NB4 (cell line): ENCODE data around the gene LMO1.

Experiments used
- MYC ChIP-seq: IDR thresholded peaks from 2 replicates; pipeline ENCODE4 v1.6.1; 2011; ENCODE audit warnings: low read depth, low read length
- POLR2A ChIP-seq: IDR thresholded peaks from 2 replicates; pipeline ENCODE4 v1.6.1; 2011; ENCODE audit warnings: mild to moderate bottlenecking; ENCODE audit not compliant: insufficient read length; ENCODE audit errors: extremely low read depth
- TF ChIP-seq, protein P1 (sequence below): IDR thresholded peaks from one replicate; pipeline ENCODE4 v1.5.1; 2012; ENCODE audit warnings: low read depth, low read length

DNA sequence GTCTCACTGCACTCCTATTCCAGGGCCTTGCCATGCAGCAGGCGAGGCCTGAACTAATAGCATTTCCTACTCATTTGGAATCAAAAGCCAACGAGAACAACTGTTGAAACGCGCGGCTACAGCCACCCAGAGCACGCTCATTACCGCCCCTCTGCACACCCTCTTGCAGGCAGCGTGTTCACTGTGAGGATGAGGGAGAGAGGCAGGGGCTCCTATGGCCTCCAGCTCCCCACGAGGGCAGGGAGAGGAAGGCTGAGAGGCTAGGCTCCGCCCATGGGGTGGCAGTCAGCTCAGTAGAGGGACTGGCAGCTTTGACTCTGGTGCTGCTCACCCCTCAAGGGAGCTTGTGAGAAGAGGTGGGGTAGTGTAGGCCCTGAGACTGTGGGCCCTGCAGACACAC is 26.2 kb downstream of the LMO1 start:
- TF ChIP-seq POLR2A, result no peak
- TF ChIP-seq, protein P1, sequence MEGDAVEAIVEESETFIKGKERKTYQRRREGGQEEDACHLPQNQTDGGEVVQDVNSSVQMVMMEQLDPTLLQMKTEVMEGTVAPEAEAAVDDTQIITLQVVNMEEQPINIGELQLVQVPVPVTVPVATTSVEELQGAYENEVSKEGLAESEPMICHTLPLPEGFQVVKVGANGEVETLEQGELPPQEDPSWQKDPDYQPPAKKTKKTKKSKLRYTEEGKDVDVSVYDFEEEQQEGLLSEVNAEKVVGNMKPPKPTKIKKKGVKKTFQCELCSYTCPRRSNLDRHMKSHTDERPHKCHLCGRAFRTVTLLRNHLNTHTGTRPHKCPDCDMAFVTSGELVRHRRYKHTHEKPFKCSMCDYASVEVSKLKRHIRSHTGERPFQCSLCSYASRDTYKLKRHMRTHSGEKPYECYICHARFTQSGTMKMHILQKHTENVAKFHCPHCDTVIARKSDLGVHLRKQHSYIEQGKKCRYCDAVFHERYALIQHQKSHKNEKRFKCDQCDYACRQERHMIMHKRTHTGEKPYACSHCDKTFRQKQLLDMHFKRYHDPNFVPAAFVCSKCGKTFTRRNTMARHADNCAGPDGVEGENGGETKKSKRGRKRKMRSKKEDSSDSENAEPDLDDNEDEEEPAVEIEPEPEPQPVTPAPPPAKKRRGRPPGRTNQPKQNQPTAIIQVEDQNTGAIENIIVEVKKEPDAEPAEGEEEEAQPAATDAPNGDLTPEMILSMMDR, result no peak
- TF ChIP-seq MYC, result no peak
